GM18870 (cell line): Measurements from ENCODE around the gene GAB4.
"Not testable (repeated sequence)": the region's sequence is repeated elsewhere in the genome, so short reads cannot be mapped to it uniquely, and the experiment has no call there.

Source experiments
- ATAC-seq: cut with Tn5 transposase; IDR thresholded peaks from one replicate; pipeline ENCODE4 v1.9.1; 2021; ENCODE audit warnings: moderate library complexity; ENCODE audit not compliant: unreplicated experiment

The GAB4 gene

GRCh38 chr22:17007852-17008731 is at the start of gene GAB4:
GAB4 (minus strand) TSS chr22:17008222; CDS start chr22:17008114, 108 bp downstream.
- no peak for ATAC-seq

DNA sequence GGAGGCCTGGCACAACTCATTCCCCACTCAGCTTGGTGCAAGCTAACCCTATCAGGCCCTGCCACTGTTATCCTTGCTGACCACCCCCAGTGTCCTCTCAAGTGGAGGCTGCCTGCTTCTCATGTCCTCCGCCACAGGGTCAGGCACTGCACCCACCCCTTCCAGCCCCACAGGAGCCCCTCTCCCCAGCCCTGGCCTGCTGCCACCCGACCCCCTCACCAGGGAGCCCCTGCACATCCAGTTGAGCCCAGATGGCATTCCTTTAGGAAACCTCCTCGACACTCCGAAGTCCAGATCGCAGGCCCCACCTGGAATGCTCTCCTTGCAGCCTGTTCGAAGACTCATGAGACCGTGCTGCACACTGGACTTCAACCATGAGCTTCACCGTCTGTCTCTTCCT is 48.8 kb upstream of the GAB4 start:
- ATAC-seq: no peak

DNA sequence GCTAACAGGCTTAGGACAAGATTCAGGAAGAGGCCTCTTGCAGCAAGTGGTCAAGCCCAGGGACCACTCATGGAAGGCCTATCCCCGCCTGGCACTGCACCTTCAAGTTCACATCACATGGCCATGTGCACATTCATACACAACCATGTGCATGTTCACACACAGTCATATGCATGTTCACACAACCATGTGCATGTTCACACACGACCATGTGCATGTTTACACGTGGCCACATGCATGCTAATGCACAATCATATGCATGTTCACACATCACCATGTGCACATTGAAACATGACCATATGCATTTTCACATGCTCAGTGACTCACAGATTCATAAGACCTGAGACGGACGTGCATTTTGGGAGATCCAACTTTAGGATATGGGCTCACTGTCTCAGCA is 48.0 kb upstream of the GAB4 start:
- no peak for ATAC-seq

GRCh38 chr22:17047656-17048055 is 39.6 kb upstream of the GAB4 start:
- ATAC-seq: no peak

GRCh38 chr22:17046566-17047348 is 38.7 kb upstream of the GAB4 start:
- ATAC-seq: no peak

DNA sequence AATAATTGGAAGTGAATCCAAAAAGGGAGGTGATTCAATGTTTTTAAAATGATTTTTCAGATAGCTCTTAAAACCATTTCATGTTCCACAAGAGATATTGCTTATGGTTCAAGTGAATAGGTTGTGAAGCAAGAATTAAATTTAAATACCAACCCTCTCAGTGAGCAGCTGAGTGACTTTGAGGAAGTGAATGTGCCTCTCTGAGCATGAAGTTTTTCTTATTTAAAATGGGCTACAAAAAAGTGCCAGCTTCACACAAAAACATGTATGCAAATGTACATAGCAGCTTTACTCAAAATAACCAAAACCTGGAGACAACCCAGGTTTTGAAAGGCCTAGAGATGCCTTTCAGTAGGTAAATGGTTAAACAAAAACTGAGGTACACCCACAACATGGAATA is 35.5 kb upstream of the GAB4 start:
- ATAC-seq: no peak

- not testable (repeated sequence) for ATAC-seq
Measured at GRCh38 chr22:17036842-17037711, 29.1 kb upstream of the GAB4 start.

- not testable (repeated sequence) for ATAC-seq
Measured at GRCh38 chr22:17035976-17036841, 28.2 kb upstream of the GAB4 start.

- ATAC-seq: no peak
Measured at GRCh38 chr22:17035246-17035645, 27.2 kb upstream of the GAB4 start.

GRCh38 chr22:17034532-17034931 is 26.5 kb upstream of the GAB4 start:
- not testable (repeated sequence) for ATAC-seq

- ATAC-seq: not testable (repeated sequence)
Measured at GRCh38 chr22:17032277-17032676, 24.3 kb upstream of the GAB4 start.

- ATAC-seq: not testable (repeated sequence)
Measured at GRCh38 chr22:17024380-17024779, 16.4 kb upstream of the GAB4 start.

DNA sequence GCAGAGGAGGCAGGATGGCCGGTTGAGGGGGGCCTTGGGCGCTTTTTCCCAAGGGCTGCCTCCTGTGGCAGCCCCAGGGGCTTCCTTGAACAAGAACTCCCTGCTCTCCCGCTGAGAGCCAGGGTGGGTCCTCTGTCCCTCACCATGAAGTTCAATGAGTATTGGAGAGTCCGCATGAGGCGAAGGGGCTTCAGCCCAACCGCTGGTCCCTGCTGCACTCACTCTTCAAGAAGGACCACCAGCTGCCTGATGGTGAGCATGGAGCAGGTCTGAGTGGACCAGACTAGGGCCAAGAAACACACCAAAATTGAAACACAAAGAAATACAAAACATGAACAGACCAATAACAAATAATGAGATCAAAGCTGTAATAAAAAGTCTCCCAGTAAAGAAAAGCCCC is 7.5 kb upstream of the GAB4 start:
- ATAC-seq: not testable (repeated sequence)

GRCh38 chr22:17014101-17014440 is 6.0 kb upstream of the GAB4 start:
- not testable (repeated sequence) for ATAC-seq

- ATAC-seq: no peak
Measured at GRCh38 chr22:17013396-17014100, 5.5 kb upstream of the GAB4 start.

DNA sequence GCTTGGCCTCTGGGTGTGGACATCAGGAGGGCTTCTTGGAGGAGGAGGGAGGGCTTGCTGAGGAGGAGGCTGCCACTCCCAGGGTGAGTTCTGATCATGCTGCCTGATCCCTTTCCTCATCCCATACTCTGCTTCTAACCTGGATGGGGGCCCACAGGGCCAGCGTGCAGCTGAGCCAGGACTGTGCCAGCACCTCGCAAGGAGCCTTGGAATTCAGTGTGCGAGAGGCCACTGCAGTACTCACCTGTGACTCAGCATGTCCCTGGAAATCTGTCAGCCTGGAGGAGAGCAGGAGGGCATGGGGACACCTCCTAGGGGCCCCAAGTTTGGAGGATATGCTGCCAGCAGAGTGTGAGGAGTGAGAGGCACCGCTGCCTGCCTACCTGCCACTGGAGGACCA is 4.2 kb upstream of the GAB4 start:
- no peak for ATAC-seq

- no peak for ATAC-seq
Measured at GRCh38 chr22:17009640-17010291, 1.7 kb upstream of the GAB4 start.

DNA sequence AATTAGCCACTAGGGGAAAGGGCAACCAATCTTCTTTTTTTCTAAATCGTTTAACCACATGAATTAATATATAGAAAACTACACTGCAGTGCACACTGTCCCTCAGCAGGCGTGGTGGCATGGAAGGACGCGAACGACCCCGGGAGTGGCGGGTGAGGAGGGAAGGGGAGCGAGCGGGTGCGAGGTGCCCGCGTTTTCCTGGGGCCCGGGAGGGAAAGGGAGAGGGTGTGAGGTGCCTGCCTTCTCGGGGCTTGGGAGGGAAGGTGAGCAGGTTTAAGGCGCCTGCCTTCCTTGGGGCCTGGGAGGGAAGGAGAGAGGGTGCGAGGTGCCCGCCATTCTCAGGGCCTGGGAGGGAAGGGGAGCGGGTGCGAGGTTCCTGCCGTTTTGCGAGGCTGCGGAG is 765 bp downstream of the GAB4 start:
- ATAC-seq: no peak

DNA sequence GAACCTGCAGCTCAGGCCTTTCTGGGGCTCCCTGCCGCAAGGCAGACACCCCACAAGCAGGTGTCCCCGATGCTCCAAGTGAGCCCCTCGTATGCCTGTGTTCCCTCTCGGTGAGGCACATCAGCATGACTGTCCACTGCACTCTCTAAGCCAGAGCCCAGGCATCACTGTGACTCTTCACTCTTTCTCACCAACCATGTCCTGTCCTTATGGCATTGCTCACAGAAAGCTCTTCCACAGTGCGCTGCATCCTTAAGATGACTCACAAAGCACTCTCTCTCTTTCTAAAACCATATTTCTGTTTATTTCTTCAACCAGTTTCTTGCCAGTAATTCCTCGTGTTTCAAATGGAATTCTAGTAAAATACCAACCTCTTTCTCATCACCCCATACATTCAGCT is 18.1 kb downstream of the GAB4 start:
- ATAC-seq: no peak
